ENCODE measurements around the gene INHBE.
"Not testable (repeated sequence)": the region's sequence is repeated elsewhere in the genome, so short reads cannot be mapped to it uniquely, and the experiment has no call there.

The INHBE gene

GRCh38 chr12:57454566-57455373, at the start of gene INHBE:
Gene INHBE (plus strand): TSS chr12:57455307. CDS start chr12:57455537, 230 bp downstream.
- DNase-seq, result no peak

GRCh38 chr12:57410534-57410933, 44.6 kb upstream of the INHBE start:
- no peak for DNase-seq

GRCh38 chr12:57414160-57414559, 40.9 kb upstream of the INHBE start:
- DNase-seq, result not testable (repeated sequence)

- DNase-seq, result no peak
Measured at GRCh38 chr12:57415088-57415487, 40.0 kb upstream of the INHBE start.

GRCh38 chr12:57416039-57416996, 38.8 kb upstream of the INHBE start:
- no peak for DNase-seq

- DNase-seq, result no peak
Measured at GRCh38 chr12:57418255-57418654, 36.9 kb upstream of the INHBE start.

- no peak for DNase-seq
Measured at GRCh38 chr12:57419495-57419894, 35.6 kb upstream of the INHBE start.

- no peak for DNase-seq
Measured at GRCh38 chr12:57420482-57420881, 34.6 kb upstream of the INHBE start.

- DNase-seq, result not testable (repeated sequence)
Measured at GRCh38 chr12:57426948-57427347, 28.2 kb upstream of the INHBE start.

GRCh38 chr12:57428965-57429364, 26.1 kb upstream of the INHBE start:
- DNase-seq, result no peak

- no peak for DNase-seq
Measured at GRCh38 chr12:57429473-57430111, 25.5 kb upstream of the INHBE start.

GRCh38 chr12:57430112-57430930, 24.8 kb upstream of the INHBE start:
- no peak for DNase-seq

- peak; percentile 96 for DNase-seq
Measured at GRCh38 chr12:57430931-57431566, 24.1 kb upstream of the INHBE start, which contains the start of gene R3HDM2. Gene R3HDM2 (minus strand): TSS chr12:57431043. CDS start chr12:57310428, 120,615 bp downstream.

- DNase-seq, result no peak
Measured at GRCh38 chr12:57431654-57432188, 23.4 kb upstream of the INHBE start.

- DNase-seq, result no peak
Measured at GRCh38 chr12:57433370-57433769, 21.7 kb upstream of the INHBE start.

GRCh38 chr12:57434517-57435223, 20.4 kb upstream of the INHBE start, which contains the start of gene INHBC:
Gene INHBC (plus strand): TSS chr12:57434784. CDS start chr12:57434887, 103 bp downstream.
- DNase-seq, result no peak

- no peak for DNase-seq
Measured at GRCh38 chr12:57435293-57435692, 19.8 kb upstream of the INHBE start.

- DNase-seq, result no peak
Measured at GRCh38 chr12:57438400-57438799, 16.7 kb upstream of the INHBE start.

- DNase-seq, result no peak
Measured at GRCh38 chr12:57439762-57440266, 15.3 kb upstream of the INHBE start.

GRCh38 chr12:57441393-57441792, 13.7 kb upstream of the INHBE start:
- not testable (repeated sequence) for DNase-seq

Data from CD4-positive, alpha-beta T cell treated with Interleukin-12 subunit alpha and Interleukin-12 subunit beta, for 1 hour (primary cell).